GM21825 (cell line): Measurements from ENCODE around the gene C6orf163.
A peak's percentile ranks its signal among the peaks of the same experiment; 100 is the strongest.
"Not testable (repeated sequence)": the region's sequence is repeated elsewhere in the genome, so short reads cannot be mapped to it uniquely, and the experiment has no call there.

Source experiments
- ATAC-seq: cut with Tn5 transposase; IDR thresholded peaks from one replicate; pipeline ENCODE4 v1.9.1; 2021; ENCODE audit warnings: mild to moderate bottlenecking, moderate library complexity; ENCODE audit not compliant: unreplicated experiment

The C6orf163 gene

DNA sequence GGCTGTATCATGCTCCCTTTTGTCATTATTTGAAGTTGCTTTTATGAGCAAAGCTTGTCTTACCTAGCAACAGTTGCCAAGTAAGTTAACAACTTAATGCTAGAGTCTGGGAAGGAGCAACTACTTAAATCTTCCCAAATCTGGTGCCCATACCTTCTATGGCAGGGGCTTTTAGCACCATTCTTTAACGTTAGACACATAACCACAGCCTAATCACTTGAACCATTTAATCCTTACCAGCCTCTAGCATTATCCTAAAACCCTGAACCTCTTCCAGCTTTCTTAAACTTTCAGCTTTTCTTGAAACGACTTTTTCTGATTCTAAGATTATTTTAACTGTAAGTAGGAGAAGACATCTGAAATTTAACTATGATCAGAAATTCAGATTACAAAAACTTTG lies at the start of gene C6orf163:
TSS of gene C6orf163 (plus strand) at position 83 of the 400 bp plus-strand sequence. CDS start at position 370, 287 bp downstream.
- no peak for ATAC-seq

DNA sequence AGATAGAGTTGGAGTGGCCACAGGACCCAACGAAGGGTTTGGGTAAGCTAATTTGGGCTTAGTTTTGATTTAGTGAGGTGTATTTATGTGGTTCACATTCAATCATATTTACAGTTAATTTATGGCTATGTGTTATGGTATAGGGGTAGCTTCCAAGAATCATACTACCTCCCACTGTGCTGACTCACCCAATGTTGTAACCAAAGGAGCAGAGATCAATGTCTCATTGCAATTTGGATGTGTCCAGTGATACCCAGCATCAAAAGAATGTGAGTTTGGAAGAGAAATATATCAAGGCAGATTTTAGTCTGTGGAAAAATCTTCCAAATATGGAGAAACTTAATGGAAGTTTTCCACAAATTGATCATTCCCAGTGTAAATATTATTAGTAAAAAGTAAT lies 47.5 kb upstream of the C6orf163 start:
- ATAC-seq: no peak

DNA sequence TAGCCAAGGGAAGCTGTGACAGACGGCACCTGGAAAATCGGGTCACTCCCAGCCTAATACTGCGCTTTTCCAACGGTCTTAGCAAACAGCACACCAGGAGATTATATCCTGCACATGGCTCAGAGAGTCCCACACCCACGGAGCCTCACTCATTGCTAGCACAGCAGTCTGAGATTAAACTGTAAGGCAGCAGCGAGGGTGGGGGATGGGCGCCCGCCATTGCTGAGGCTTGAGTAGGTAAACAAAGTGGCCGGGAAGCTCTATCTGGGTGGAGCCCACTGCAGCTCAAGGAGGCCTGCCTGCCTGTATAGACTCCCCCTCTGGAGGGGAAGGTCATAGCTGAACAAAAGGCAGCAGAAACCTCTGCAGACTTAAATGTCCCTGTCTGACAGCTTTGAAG lies 43.3 kb upstream of the C6orf163 start:
- ATAC-seq: not testable (repeated sequence)

DNA sequence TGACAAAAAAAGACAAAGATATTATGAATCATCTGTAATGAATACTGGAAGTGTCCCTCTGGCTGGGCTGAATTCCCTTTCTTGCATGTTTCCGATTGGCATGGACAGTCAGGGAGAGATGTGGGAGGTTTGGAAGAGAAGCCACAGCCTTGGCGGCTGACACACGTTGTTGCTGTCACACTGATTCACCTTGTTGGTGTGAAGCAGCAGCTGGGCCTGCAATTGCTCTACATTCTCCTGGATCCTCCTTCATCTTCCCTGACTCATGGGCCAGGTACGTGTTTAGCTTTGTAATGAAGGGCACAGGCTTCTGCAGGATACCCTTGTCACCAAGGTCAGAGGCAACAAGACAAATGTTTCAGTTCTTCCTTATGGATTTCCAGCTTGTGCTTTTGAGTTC lies 35.6 kb upstream of the C6orf163 start:
- ATAC-seq: no peak

DNA sequence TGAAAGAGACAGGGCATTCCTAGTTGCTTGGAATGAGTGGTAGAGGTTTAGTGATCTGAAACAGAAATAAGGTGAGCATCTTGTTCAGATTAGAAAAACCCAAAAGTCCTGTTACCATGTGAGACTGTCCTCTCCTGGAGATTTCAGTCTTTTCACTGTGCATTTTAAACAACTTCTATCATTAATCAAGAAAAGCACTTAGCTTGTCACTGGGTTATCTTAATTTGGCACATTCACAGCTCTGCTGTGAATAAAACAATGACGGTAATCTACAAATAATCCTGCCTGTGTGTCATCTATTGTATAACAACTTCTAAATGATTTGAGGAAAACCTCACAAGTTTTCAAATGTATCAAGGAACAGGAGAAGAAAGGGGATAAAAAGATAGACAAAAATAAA lies 31.8 kb upstream of the C6orf163 start:
- ATAC-seq: no peak

DNA sequence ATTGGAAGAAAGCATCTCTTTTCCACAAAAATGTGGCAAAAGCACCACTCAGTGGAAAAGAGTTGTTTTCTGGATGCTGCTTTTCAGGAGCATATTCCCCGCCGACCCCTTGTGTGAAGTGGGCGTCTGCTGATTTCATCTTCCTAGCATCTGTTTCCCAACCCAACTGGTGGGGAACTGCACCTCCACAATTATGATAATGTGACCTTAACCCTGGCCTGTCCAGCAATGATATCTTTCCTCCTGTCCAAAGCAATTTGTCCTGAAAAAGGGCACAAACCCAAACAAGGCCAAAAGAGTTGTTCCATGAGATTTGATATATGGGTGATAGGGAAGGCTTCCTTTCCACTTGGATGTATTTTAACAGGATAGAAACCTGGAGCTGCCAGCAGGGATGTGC lies 29.5 kb upstream of the C6orf163 start:
- ATAC-seq: no peak

DNA sequence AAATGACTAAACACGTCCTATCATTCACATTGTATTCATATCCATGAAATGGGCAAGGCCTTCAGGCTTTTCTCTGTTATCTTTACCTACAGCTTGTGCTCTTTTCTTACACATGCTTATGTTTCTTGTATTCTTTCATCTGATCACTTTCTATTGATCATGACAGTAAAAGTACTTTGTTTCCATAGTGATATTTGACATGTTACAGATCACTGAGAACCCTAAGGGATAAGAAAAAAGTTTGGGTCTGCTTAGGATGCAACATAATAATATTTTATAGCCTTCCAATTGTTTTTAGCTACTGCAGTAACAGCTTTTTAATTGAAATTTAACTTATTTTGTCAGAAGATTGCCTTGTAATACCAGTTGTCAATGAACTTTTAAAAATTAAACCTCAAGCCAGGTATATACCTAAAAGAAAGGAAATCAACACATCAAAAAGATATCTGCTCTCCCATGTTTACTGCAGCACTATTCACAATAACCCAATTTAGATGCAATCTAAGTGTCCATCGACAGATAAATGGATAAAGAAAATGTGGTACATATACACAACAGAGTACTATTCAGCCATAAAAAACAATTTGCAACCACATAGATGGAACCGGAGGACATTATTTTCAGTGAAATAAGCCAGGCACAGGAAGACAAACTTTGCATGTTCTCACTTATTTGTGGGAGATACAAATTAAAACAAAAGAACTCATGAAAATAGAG lies 25.2 kb upstream of the C6orf163 start:
- ATAC-seq: no peak

DNA sequence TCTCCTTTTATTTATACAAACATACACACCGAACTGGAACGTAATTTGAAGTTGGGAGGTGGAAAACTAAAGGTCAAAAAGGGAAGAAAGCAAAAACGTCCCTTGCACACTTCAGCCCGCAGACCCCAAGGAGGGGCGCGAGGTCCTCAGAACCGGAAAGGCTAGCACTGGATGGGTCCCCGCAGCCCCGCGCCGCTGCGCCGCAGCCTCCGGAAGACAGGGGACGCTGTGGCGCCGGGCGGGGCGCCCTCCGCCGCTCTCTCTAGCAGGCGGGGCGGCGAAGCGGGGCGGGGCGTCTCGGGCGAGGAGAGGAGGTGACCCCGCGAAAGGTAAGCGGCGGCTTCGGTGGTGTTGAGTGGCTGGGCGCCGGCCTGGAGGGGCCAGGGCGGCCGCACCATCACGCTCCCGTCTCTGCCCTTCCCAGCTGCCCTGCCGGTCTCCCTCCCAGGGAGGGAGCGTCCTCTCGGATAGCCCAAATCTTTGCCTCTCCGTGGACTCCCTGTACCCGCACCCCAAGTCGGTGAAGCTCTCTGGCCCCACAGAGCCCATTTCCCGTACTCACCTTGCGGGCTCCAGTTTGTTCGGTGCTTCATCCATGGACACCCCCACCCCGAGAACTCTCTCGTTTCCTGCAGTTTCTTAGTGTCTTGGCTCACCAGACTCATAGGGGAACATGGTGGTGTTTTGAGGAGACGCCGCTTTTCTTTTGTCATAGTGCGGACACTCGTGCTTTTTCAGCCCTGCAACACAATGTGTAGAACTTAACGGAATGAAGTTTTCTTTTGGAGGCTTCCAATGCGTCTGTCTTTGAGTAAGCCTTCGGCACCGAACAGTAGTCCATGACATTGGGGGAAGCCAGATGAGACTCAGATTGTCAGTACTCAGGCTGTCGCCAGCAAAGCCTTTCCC lies 22.1 kb upstream of the C6orf163 start, which contains the start of gene SMIM8:
TSS of gene SMIM8 (plus strand) at position 285 of the 909 bp plus-strand sequence. CDS start 14,444 bp downstream, outside the sequence.
- ATAC-seq: peak; percentile 100

DNA sequence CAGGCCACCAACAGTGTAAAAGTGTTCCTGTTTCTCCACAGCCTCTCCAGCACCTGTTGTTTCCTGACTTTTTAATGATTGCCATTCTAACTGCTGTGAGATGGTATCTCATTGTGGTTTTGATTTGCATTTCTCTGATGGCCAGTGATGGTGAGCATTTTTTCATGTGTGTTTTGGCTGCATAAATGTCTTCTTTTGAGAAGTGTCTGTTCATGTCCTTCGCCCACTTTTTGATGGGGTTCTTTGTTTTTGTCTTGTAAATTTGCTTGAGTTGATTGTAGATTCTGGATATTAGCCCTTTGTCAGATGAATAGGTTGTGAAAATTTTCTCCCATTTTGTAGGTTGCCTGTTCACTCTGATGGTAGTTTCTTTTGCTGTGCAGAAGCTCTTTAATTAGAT lies 20.7 kb upstream of the C6orf163 start:
- ATAC-seq: not testable (repeated sequence)

DNA sequence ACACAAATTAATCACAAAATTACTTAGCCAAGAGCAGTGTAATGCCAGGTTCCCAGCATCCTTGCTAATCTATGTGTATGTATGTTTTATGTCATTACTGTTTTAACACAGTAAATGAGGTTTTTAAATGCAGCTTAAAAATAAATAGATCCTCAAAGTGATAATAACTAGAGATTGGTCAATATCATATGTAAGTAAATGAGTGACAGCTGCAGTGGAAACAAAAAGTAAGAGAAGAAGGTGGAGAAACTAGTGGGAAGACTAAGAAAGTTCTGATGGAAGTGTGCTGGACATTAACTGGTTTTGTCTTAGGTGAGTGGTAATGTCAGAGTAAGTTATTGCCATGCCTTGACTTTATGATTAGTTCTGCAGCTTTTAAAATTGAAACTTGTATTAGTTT lies 13.7 kb upstream of the C6orf163 start:
- ATAC-seq: no peak

DNA sequence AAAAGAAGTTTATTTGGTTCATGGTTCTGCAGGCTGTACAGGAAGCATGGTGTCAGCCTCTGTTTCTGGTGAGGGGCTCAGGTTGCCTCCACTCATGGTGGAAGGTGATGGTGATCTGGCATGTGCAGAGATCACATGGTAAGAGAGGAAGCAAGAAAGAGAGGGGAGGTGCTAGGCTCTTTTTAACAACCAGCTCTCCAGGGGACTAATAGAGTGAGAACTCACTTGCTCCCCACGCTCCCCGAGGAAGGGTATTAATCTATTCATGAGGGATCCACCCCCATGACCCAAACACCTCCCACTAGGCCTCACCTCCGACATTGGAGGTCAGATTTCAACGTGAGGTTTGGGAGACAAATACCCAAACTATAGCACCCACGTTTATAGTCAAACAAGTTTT lies 11.6 kb upstream of the C6orf163 start:
- no peak for ATAC-seq

DNA sequence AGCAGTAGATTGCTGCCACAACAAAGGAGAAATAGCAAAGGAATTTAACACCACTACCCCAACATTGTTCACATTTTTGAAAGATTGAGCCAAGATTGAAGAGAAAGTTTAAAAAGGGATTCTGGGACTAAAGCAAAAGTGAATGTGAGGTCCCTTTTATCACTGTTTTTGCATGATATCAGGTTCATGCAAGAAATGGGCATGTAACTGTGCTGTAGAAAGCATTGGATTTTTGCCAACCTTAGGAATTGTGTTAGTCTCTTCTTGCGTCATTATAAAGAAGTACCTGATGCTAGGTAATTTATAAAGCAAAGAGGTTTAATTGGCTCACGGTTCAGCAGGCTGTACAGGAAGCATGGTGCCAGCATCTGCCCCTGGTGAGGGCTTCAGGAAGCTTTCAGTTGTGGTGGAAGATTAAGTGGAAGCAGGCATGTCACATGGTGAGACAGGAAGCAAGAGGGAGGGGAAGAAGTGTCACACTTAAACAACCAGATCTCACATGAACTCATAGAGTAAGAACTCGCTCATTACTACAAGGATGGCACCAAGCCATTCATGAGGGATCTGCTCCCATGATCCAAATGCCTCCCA lies 10.9 kb upstream of the C6orf163 start:
- ATAC-seq: no peak

DNA sequence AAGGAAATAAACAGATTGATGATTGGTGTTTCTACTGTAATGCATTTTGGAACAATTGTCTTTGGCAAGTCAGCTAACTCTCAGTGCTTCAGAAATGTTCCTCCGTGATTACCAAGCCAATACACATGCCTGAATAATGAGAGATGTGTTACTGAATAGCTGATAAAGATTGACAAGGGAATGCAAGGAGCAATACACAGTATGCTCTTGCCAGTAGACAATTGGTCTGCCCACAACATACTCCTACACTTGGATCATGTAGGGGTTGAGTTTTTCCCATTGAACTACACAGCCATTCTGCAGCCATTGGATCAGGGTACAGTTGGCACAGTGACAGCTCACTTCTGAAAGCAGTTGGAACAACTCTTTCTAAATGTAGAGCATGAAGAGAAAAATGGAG lies 9.9 kb upstream of the C6orf163 start:
- no peak for ATAC-seq

DNA sequence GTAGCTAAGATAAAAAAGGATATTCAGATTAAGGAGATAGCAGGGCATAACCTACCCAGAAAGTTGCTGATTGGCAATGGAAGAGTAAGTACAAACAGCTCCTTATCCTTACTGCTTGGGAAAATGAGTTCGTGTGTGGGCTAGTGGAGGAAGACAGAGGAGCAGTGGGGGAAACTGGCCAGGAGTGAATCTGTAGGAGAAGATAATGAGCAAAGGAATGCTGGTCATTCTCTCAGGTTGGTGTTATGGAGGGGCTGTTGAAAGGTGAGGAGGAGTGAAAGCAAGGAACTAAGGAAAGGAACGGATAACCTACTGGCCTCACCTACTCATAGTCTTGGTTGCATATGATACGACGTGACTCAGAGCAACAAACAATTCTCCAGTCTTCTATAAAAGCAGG lies 8.2 kb upstream of the C6orf163 start:
- no peak for ATAC-seq

DNA sequence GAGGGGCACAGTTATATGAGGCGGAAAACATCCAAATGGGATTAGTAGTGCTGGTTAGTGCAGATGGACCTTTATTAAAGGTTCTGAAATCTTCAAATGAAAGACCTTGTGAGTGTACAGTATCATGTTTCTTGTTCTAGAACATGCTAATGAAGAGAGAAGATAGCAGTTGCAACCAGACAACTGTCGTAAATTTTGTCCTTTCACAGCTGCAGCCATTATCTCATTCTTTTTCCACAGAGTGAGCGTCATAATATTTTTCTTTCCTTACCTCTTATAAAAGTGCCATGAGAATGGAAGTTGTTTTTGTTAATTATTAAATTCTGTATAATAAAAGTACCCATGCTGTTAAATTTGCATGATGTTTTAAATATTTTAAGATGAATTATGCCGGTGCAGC lies 4.4 kb upstream of the C6orf163 start:
- ATAC-seq: no peak

DNA sequence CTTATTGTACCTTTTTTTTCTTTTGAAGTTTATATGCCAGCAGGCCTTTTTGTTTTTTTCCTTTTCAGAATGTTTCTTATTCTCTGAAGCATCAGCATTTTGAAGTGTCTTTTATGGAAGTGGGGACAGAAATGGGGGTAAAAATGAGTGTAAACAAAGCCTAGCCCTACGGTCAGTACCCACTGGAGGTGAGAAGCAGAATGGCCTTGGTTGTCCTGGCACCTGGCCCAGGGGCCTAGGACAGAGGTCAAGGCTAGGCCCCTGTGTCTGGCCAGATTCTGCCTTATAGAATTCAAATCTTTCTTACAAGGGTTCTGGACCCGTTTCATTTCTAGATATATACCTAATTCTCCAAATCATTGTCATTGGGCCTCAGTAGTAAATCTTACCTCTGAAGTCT lies 3.5 kb upstream of the C6orf163 start:
- no peak for ATAC-seq

DNA sequence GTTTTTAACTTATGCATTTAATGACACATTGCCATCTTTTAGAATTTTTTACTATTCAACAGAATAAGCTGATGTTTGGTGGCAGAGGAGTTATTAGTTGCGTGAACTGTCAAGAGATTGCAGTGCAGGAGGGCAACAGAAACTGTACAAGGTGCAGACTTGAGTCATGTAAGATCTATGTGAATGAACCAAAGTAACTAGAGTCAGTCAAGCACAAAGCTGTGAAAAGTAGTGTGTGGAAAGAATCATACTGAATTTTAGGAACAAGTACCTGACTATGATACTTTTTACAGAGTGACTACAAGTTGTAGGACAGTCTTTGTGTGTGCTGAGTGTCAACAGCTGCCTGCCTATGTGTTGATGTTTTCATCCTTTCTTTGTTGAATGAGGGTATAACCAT lies 2.7 kb upstream of the C6orf163 start:
- peak; percentile 93 for ATAC-seq

DNA sequence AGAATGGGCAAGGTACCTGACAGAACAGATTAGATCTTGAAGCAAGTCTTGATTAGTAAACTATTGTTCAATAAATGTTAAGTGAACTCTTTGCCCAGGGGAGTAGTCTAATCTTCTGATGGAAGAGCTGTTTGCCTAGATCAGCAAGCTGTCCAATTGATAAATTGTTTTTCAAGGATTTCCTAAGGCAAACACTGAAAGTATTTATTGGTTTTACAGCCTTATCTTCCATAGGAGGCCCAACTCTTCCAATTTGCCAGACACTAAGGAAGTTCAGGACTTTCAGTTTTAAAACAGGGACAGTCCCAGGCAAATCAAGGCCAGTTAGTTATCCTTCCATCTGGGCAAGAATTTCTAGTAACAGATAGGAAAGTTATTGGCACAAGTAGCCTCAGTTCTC lies 1.8 kb upstream of the C6orf163 start:
- ATAC-seq: no peak

DNA sequence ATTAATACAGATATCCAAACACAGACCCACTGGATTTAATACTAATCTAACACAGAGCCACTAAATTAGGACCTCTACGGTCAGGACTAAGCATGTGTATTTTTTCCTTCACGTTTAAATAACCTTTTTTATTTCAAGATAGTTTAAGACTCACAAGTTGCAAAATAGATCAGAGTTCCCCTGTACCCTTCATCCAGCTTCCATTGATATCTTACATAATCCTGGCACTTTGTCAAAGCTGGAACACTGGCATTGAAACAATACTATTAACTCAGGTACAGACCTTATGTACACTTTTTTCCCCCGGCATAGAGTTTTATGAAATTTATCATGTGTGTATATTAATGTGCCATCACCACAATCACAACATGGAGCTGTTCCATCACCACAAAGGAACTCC lies 2.1 kb downstream of the C6orf163 start:
- no peak for ATAC-seq

DNA sequence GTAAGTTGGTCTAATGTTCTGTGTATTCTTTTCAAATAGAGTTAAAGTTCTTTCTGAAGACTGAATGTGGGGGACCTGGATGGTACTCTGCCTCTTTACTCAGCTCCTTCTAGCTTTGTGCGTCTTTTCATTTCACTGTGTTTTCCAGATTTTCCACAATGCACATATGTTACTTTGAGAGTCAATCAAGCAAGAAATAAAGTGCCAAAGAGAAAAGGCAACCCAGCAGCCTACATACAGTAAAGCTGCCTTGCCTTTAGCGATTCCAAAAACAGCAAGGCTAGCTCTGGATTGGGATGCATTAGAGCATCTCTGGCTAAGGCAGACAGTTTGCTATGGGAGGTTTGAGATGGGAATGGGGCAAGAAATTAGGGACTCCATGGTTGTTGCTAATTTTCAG lies 5.3 kb downstream of the C6orf163 start:
- no peak for ATAC-seq

DNA sequence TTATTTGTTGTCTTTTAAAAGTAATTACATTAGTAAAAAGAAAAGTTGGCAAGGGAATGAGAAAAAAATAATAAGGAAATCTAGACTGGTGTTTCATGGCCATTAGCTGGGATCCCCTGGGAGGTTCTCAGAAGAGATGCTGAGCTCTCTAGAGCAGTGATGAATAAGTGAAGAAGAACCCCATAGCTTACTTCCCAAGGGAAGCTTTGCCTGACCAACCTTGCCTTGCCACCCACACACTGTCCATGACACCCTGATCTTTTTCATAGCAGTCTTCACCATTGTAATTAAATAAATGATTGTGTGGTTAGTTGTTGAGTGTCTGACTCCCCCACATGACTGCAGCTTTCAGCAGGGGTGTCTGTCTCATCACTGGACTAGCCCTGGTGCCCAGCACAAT lies 5.9 kb downstream of the C6orf163 start:
- no peak for ATAC-seq

DNA sequence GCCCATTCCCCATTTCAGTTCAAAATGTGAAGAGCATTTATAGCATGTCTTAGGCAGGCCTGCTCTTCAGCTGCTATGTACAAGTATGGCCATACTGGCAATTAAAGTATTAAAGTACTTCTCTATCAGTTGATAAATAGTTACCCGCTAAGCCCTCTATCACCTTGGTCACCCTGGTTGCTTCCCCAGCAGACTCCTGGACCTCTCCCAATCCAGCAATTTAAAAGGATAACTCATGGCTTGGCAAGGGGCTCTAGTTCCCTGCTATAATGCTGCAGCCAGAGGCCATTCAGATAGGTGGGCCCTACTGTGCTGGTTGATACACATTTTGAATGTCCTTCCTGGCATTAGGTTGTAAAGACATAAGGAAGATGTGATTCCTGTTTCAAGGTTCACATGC lies 7.0 kb downstream of the C6orf163 start:
- no peak for ATAC-seq
